GM12878 (cell line): Measurements from ENCODE around the gene CD82. TPM values are rescaled to one million over a fixed set of nuclear protein-coding genes. Genes with fewer than 3 reads are reported as not detected.

Experiments
- ATAC-seq: fragments of 200-7000 bp; cut with Tn5 transposase; 3 replicates; pipeline ENCODE4 v1.9.1; 2020; ENCODE audit warnings: mild to moderate bottlenecking, moderate library complexity
- BruUV-seq: library from RNA; stranded (reverse); fragments of 400-500 nt; replicated peaks from 2 replicates; lab custom pipeline; 2021; lab: Mats Ljungman, UMichigan
- CTCF ChIA-PET: fragments of 300-600 bp; sonication (Branson Sonifier 250); formaldehyde crosslinking; extraction: SDS; loops from one replicate; lab custom pipeline; 2021; ENCODE audit warnings: inconsistent platforms; lab: Yijun Ruan, JAX
- POLR2A ChIA-PET: fragments of 350-600 bp; formaldehyde crosslinking; extraction: SDS; loops from one replicate; lab custom pipeline; 2021; ENCODE audit warnings: inconsistent platforms; lab: Charles Lee
- RAD21 ChIA-PET: fragments of 300-600 bp; sonication (Branson Sonifier 250); formaldehyde crosslinking; loops from one replicate; lab custom pipeline; 2023; ENCODE audit warnings: antibody characterized with exemption; ENCODE audit not compliant: unreplicated experiment; lab: Charles Lee
- SMC1A ChIA-PET: fragments of 300-600 bp; sonication (Branson Sonifier 250); formaldehyde crosslinking; loops from one replicate; lab custom pipeline; 2023; ENCODE audit not compliant: unreplicated experiment, uncharacterized antibody; lab: Charles Lee
- DNase-seq: peaks from one replicate; pipeline ENCODE4 v3.0.0-alpha.2; 2011; ENCODE audit warnings: low read depth, low spot score
- FAIRE-seq: peaks from 3 replicates; lab custom pipeline; 2011; peaks lifted over from hg19 to GRCh38; lab: Jason Lieb, UNC
- H2AFZ ChIP-seq: 2 replicates; pipeline ENCODE4 v1.6.0; 2011; ENCODE audit warnings: low read depth, low read length, control low read depth; ENCODE audit not compliant: control insufficient read depth
- H3K27ac ChIP-seq: 2 replicates; pipeline ENCODE4 v1.5.1; 2011; ENCODE audit warnings: control low read depth; ENCODE audit not compliant: control insufficient read depth, insufficient read depth
- H3K27me3 ChIP-seq, 2 experiments: replicated peaks in 1 of 2; 2 replicates each; pipeline versions ENCODE4 v1.6.0 to v1.6.1; 2011; ENCODE audit warnings: low read length in 1 of 2; ENCODE audit not compliant: control insufficient read depth in 2 of 2, insufficient read depth in 2 of 2
- H3K36me3 ChIP-seq, 2 experiments: 2 replicates each; pipeline ENCODE4 v1.5.1; 2011; ENCODE audit warnings: low read length in 1 of 2; ENCODE audit not compliant: control insufficient read depth in 2 of 2, insufficient read depth in 2 of 2
- H3K4me1 ChIP-seq: 2 replicates; pipeline ENCODE4 v1.6.1; 2011; ENCODE audit warnings: mild to moderate bottlenecking, low read length, moderate library complexity, mixed read lengths; ENCODE audit not compliant: control insufficient read depth, insufficient read depth
- H3K4me2 ChIP-seq: 2 replicates; pipeline ENCODE4 v1.6.0; 2011; ENCODE audit warnings: control low read depth; ENCODE audit not compliant: control insufficient read depth, insufficient read depth
- H3K4me3 ChIP-seq: fragments of 200-600 bp; sonication (generic); 2 replicates; pipeline ENCODE4 v1.5.1; 2016
- H3K79me2 ChIP-seq: 2 replicates; pipeline ENCODE4 v1.6.0; 2011; ENCODE audit warnings: low read length; ENCODE audit not compliant: control insufficient read depth, insufficient read depth
- H3K9ac ChIP-seq: 2 replicates; pipeline ENCODE4 v1.8.0; 2011; ENCODE audit warnings: low read length, control low read depth, mixed read lengths; ENCODE audit not compliant: control insufficient read depth, insufficient read depth
- H3K9me3 ChIP-seq: replicated peaks from 3 replicates; pipeline ENCODE4 v1.5.1; 2011; ENCODE audit warnings: mild to moderate bottlenecking, low read length; ENCODE audit not compliant: control insufficient read depth, insufficient read depth
- H4K20me1 ChIP-seq: 2 replicates; pipeline ENCODE4 v1.6.0; 2011; ENCODE audit not compliant: control insufficient read depth, insufficient read depth
- CHD1 ChIP-seq: IDR thresholded peaks from 2 replicates; pipeline ENCODE4 v1.6.1; 2012; ENCODE audit warnings: low read depth, low read length, improper control_type of control experiment
- GABPA ChIP-seq: IDR thresholded peaks from 2 replicates; pipeline ENCODE4 v1.6.1; 2014; ENCODE audit warnings: antibody characterized with exemption, low read depth, mild to moderate bottlenecking, inconsistent platforms
- JUND ChIP-seq: IDR thresholded peaks from 2 replicates; pipeline ENCODE4 v1.6.1; 2012; ENCODE audit warnings: low read depth, mild to moderate bottlenecking, low read length, improper control_type of control experiment, moderate library complexity
- POU2F2 ChIP-seq: IDR thresholded peaks from 3 replicates; pipeline ENCODE4 v1.6.1; 2011; ENCODE audit warnings: low read depth, mild to moderate bottlenecking, low read length, borderline replicate concordance
- SPI1 ChIP-seq: IDR thresholded peaks from 2 replicates; pipeline ENCODE4 v1.6.1; 2011; ENCODE audit warnings: low read depth, mild to moderate bottlenecking, low read length, moderate library complexity, borderline replicate concordance; ENCODE audit not compliant: insufficient read depth
- WGBS: methylation state at CpG from one replicate; pipeline ENCODE4 v1.1.6; 2016; ENCODE audit warnings: low lambda C conversion rate; ENCODE audit not compliant: insufficient replicate concordance, insufficient coverage; ENCODE audit errors: missing lambda C conversion rate; 5-methylcytosine and 5-hydroxymethylcytosine counted together
- in situ Hi-C: fragments of 300-500 bp; cut with MboI; formaldehyde crosslinking; loops from 9 replicates; pipeline ENCODE4 v1.14.3; 2018; ENCODE audit warnings: mixed read lengths
- intact Hi-C: fragments of 100-400 bp; cut with micrococcal nuclease; formaldehyde crosslinking; loops from one replicate; pipeline ENCODE4 v1.14.2; 2022; ENCODE audit not compliant: unreplicated experiment
- polyA plus RNA-seq, 11 experiments: library from polyadenylated mRNA; depleted of rRNA in 4 of 11; unstranded in 6 of 11; stranded (reverse) in 5 of 11; fragments of >200 nt; fragmentation: Nextera tagmentation in 4 of 11; fragmentation: Illumina TruSeq in 1 of 11; extraction: Ambion mirVana in 4 of 11; extraction: Trizol in 1 of 11; gene quantifications; 1 replicate in 1 of 11; 2 replicates in 10 of 11; pipeline versions ENCODE4 v1.2.1 to v1.2.3, GENCODE V29; 2011 to 2016; ENCODE audit warnings: inconsistent platforms in 2 of 11, missing spikeins in 2 of 11, low read depth in 1 of 11
- total RNA-seq, 4 experiments: library from RNA; depleted of rRNA in 3 of 4; stranded (reverse); fragments of >200 nt in 3 of 4; fragmentation: Illumina TruSeq in 1 of 4; extraction: Trizol in 1 of 4; gene quantifications; 2 replicates each; pipeline versions ENCODE4 v1.2.1 to v1.2.3, GENCODE V29; 2013 to 2021
- TF ChIP-seq, protein P1 (sequence below): fragments of 450-650 bp; formaldehyde crosslinking; IDR thresholded peaks from 2 replicates; pipeline ENCODE4 v1.5.0; 2022; ENCODE audit warnings: mild to moderate bottlenecking, missing genetic modification characterization
- TF ChIP-seq, protein P2 (sequence below): IDR thresholded peaks from 2 replicates; pipeline ENCODE4 v1.6.1; 2011; ENCODE audit warnings: low read depth, low read length, improper control_type of control experiment, borderline replicate concordance

CD82 gene
- total and polyA plus RNA-seq, 10 of the 15 experiments (the other 5 are each of a cell fraction or from before 2014, with no cell fraction given): 5.2 to 180 (median 84.7) TPM

DNA sequence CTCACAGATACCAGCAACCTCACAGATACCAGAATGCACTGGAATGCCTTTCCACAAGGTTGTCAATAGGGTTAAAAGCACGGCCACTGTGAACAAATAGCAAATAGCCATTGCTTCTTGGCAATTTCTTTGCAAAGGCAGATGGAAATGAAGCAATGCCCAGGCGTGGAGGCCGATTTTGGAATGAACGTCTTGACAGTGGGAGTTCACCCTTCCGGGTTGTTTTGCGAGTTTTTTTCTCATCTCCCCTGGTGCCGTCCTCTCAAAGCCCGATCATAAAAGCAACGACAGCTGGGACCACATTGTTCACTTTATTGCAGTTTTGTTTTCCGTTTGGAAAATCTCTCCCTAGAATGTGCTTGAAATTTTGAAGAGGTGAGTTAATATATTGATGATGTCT lies 38.0 kb upstream of the CD82 start:
- POLR2A ChIA-PET: no interaction called here

More for the DNA sequence above, 38.0 kb upstream of the CD82 start:
- Histone ChIP-seq H3K79me2 (no peaks in the 10 kb centered on the region), H4K20me1 (no peaks in the 10 kb centered on the region), H3K27me3 (0 out of 4 replicates have a peak, but pooled peaks cover 0 to 4% of the 10 kb centered on the region in 2 experiments), H3K27ac (no peak overlapping the region), H3K9ac (no peak overlapping the region), H3K4me2 (no peak overlapping the region), H3K4me3 (no peak overlapping the region), H2AFZ (no peak overlapping the region), H3K36me3 (no peaks in the 10 kb centered on the region), H3K9me3 (no peaks in the 10 kb centered on the region), H3K4me1 (peaks cover 4% of the 10 kb centered on the region; the same call in 1 of the 2 replicates)
- TF ChIP-seq GABPA (no peak), SPI1 (no peak), JUND (no peak), CHD1 (no peak), POU2F2 (no peak)
- TF ChIP-seq, protein P1, sequence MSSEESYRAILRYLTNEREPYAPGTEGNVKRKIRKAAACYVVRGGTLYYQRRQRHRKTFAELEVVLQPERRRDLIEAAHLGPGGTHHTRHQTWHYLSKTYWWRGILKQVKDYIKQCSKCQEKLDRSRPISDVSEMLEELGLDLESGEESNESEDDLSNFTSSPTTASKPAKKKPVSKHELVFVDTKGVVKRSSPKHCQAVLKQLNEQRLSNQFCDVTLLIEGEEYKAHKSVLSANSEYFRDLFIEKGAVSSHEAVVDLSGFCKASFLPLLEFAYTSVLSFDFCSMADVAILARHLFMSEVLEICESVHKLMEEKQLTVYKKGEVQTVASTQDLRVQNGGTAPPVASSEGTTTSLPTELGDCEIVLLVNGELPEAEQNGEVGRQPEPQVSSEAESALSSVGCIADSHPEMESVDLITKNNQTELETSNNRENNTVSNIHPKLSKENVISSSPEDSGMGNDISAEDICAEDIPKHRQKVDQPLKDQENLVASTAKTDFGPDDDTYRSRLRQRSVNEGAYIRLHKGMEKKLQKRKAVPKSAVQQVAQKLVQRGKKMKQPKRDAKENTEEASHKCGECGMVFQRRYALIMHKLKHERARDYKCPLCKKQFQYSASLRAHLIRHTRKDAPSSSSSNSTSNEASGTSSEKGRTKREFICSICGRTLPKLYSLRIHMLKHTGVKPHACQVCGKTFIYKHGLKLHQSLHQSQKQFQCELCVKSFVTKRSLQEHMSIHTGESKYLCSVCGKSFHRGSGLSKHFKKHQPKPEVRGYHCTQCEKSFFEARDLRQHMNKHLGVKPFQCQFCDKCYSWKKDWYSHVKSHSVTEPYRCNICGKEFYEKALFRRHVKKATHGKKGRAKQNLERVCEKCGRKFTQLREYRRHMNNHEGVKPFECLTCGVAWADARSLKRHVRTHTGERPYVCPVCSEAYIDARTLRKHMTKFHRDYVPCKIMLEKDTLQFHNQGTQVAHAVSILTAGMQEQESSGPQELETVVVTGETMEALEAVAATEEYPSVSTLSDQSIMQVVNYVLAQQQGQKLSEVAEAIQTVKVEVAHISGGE (CRISPR knock-in tag): no peak
- TF ChIP-seq, protein P2, sequence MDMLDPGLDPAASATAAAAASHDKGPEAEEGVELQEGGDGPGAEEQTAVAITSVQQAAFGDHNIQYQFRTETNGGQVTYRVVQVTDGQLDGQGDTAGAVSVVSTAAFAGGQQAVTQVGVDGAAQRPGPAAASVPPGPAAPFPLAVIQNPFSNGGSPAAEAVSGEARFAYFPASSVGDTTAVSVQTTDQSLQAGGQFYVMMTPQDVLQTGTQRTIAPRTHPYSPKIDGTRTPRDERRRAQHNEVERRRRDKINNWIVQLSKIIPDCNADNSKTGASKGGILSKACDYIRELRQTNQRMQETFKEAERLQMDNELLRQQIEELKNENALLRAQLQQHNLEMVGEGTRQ: no peak
- in situ Hi-C loops: no loop called here
- ChIA-PET SMC1A (no interaction called here), CTCF (interaction anchor here (1.4 kb wide), 1 partner anchor 12 kb away, joined by 4 read pairs; no protein-coding TSS in a partner anchor), RAD21 (interaction anchor here (1.2 kb wide), 1 partner anchor 90 kb away, joined by 4 read pairs; no protein-coding TSS in a partner anchor)
- FAIRE-seq (no peak), DNase-seq (no peak), ATAC-seq (no peak)
- intact Hi-C loops: no loop called here
- 21% methylated on average over 10 of the region's 10 CpGs for WGBS
- no TSS peak for BruUV-seq
